HCT116 (cell line): ENCODE data around the gene UQCC5. TPM values are rescaled to one million over a fixed set of nuclear protein-coding genes. Genes with fewer than 3 reads are reported as not detected.

Experiments used
- ATAC-seq: fragments of 200-7000 bp; cut with Tn5 transposase; 2 replicates; pipeline ENCODE4 v1.9.1; 2020; ENCODE audit warnings: mild to moderate bottlenecking, moderate library complexity
- BruUV-seq: library from RNA; stranded (reverse); fragments of 400-500 nt; replicated peaks from 2 replicates; lab custom pipeline; 2021; lab: Mats Ljungman, UMichigan
- CTCF ChIA-PET: fragments of 300-600 bp; sonication (Branson Sonifier 250); formaldehyde crosslinking; loops from one replicate; lab custom pipeline; 2021; ENCODE audit warnings: antibody characterized with exemption; lab: Charles Lee
- POLR2A ChIA-PET: fragments of 300-600, 350-600 bp; sonication (Branson Sonifier 250); formaldehyde crosslinking; loops from one replicate; lab custom pipeline; 2021; ENCODE audit warnings: antibody characterized with exemption; lab: Charles Lee
- RAD21 ChIA-PET, 2 experiments: fragments of 300-600 bp; sonication (Branson Sonifier 250); formaldehyde crosslinking; loops; one replicate each; lab custom pipeline; 2023; ENCODE audit warnings: low total read pairs in 2 of 2; ENCODE audit not compliant: uncharacterized antibody in 2 of 2, unreplicated experiment in 2 of 2, low non-redundant PET in 1 of 2; lab: Charles Lee
- DNase-seq: peaks from one replicate; pipeline ENCODE4 v3.0.0-alpha.2; 2010; ENCODE audit warnings: low read depth, low spot score
- H2AFZ ChIP-seq: fragments of 200-600 bp; shearing (Covaris generic), sonication (generic); 2 replicates; pipeline ENCODE4 v1.6.1; 2017; ENCODE audit warnings: low read depth, mixed run types, mixed read lengths, antibody characterized with exemption, low read length; ENCODE audit not compliant: poor library complexity, severe bottlenecking
- H3K27ac ChIP-seq: 2 replicates; pipeline ENCODE4 v1.5.1; 2012; ENCODE audit warnings: low read depth, low read length
- H3K27me3 ChIP-seq: fragments of 200-600 bp; sonication (generic); 2 replicates; pipeline ENCODE4 v1.6.1; 2016; ENCODE audit warnings: mixed run types, low read length, mixed read lengths; ENCODE audit not compliant: insufficient read depth
- H3K36me3 ChIP-seq, 2 experiments: fragments of 200-500 bp in 1 of 2; fragments of 200-600 bp in 1 of 2; sonication (Bioruptor generic) in 1 of 2; sonication (generic) in 1 of 2; 2 replicates each; pipeline versions ENCODE4 v1.5.1 to v1.6.1; 2014 to 2016; ENCODE audit warnings: low read length in 2 of 2, inconsistent platforms in 1 of 2, mixed read lengths in 1 of 2, mixed run types in 1 of 2; ENCODE audit not compliant: insufficient read depth in 2 of 2, control insufficient read depth in 1 of 2
- H3K4me1 ChIP-seq, 2 experiments: fragments of 200-600 bp in 1 of 2; sonication (generic) in 1 of 2; 2 replicates each; pipeline versions ENCODE4 v1.5.1 to v1.6.1; 2012 to 2017; ENCODE audit warnings: low read length in 2 of 2, inconsistent platforms in 1 of 2, mild to moderate bottlenecking in 1 of 2, mixed read lengths in 1 of 2, mixed run types in 1 of 2, moderate library complexity in 1 of 2; ENCODE audit not compliant: insufficient read depth in 2 of 2, control insufficient read depth in 1 of 2
- H3K4me2 ChIP-seq: fragments of 200-600 bp; sonication (generic); 2 replicates; pipeline ENCODE4 v1.6.1; 2017; ENCODE audit warnings: mixed run types, low read length, mixed read lengths
- H3K4me3 ChIP-seq, 2 experiments: fragments of 200-600 bp in 1 of 2; sonication (generic) in 1 of 2; replicated peaks in 1 of 2; 2 replicates each; pipeline ENCODE4 v1.5.1; 2011 to 2016; ENCODE audit warnings: low read length in 2 of 2, control low read depth in 1 of 2, low read depth in 1 of 2, mild to moderate bottlenecking in 1 of 2, mixed read lengths in 1 of 2, mixed run types in 1 of 2
- H3K79me2 ChIP-seq: fragments of 200-600 bp; sonication (generic); 2 replicates; pipeline ENCODE4 v1.6.1; 2017; ENCODE audit warnings: mild to moderate bottlenecking, mixed run types, low read length, moderate library complexity, mixed read lengths; ENCODE audit not compliant: insufficient read depth
- H3K9ac ChIP-seq: fragments of 200-600 bp; sonication (generic); 2 replicates; pipeline ENCODE4 v1.6.1; 2016; ENCODE audit warnings: low read length, mixed read lengths
- H3K9me2 ChIP-seq: fragments of 200-600 bp; sonication (generic), shearing (Covaris generic); 2 replicates; pipeline ENCODE4 v1.6.1; 2017; ENCODE audit warnings: mixed run types, mild to moderate bottlenecking, moderate library complexity; ENCODE audit not compliant: insufficient read depth
- H3K9me3 ChIP-seq, 2 experiments: fragments of 200-500 bp in 1 of 2; fragments of 200-600 bp in 1 of 2; sonication (Bioruptor generic) in 1 of 2; sonication (generic) in 1 of 2; 2 replicates each; pipeline ENCODE4 v1.6.1; 2014 to 2017; ENCODE audit warnings: low read length in 2 of 2, mixed read lengths in 2 of 2, inconsistent platforms in 1 of 2, low read depth in 1 of 2, mild to moderate bottlenecking in 1 of 2, mixed run types in 1 of 2, moderate library complexity in 1 of 2; ENCODE audit not compliant: control insufficient read depth in 1 of 2, insufficient read depth in 1 of 2
- H4K20me1 ChIP-seq: fragments of 200-600 bp; sonication (generic), shearing (Covaris generic); 2 replicates; pipeline ENCODE4 v1.6.1; 2017; ENCODE audit warnings: mixed run types, mild to moderate bottlenecking, moderate library complexity; ENCODE audit not compliant: insufficient read depth
- CEBPB ChIP-seq: IDR thresholded peaks from 2 replicates; pipeline ENCODE4 v1.6.1; 2012; ENCODE audit warnings: low read depth
- EGR1 ChIP-seq: IDR thresholded peaks from 2 replicates; pipeline ENCODE4 v1.6.1; 2012; ENCODE audit warnings: low read depth
- EZH2 ChIP-seq: fragments of 200-600 bp; sonication (generic); IDR thresholded peaks from 2 replicates; pipeline ENCODE4 v1.6.1; 2017; ENCODE audit warnings: antibody characterized with exemption, mixed run types
- TCF7L2 ChIP-seq: IDR thresholded peaks from 2 replicates; pipeline ENCODE4 v1.7.0; 2011; ENCODE audit warnings: borderline replicate concordance, inconsistent platforms; ENCODE audit not compliant: insufficient read depth, insufficient read length; ENCODE audit errors: extremely low read depth
- intact Hi-C: fragments of 100-400 bp; cut with micrococcal nuclease; formaldehyde crosslinking; loops from 2 replicates; pipeline ENCODE4 v1.10.0; 2022
- total RNA-seq: library from RNA; stranded (reverse); gene quantifications from one replicate; pipeline ENCODE4 v1.2.1, GENCODE V29; 2021; ENCODE audit not compliant: unreplicated experiment
- TF ChIP-seq, protein P1 (sequence below), 3 experiments: fragments of 200-600 bp in 1 of 3; sonication (generic) in 1 of 3; IDR thresholded peaks in 2 of 3; conservative IDR thresholded peaks in 1 of 3; 2 replicates each; pipeline ENCODE4 v1.5.1; 2012 to 2017; ENCODE audit warnings: low read depth in 2 of 3, low read length in 2 of 3, antibody characterized with exemption in 1 of 3, borderline replicate concordance in 1 of 3, control low read depth in 1 of 3, mild to moderate bottlenecking in 1 of 3, mixed read lengths in 1 of 3, mixed run types in 1 of 3, moderate library complexity in 1 of 3; ENCODE audit not compliant: insufficient read depth in 1 of 3

UQCC5 gene
- total RNA-seq, 1 experiment from 2014 or later = 14.1 TPM

DNA sequence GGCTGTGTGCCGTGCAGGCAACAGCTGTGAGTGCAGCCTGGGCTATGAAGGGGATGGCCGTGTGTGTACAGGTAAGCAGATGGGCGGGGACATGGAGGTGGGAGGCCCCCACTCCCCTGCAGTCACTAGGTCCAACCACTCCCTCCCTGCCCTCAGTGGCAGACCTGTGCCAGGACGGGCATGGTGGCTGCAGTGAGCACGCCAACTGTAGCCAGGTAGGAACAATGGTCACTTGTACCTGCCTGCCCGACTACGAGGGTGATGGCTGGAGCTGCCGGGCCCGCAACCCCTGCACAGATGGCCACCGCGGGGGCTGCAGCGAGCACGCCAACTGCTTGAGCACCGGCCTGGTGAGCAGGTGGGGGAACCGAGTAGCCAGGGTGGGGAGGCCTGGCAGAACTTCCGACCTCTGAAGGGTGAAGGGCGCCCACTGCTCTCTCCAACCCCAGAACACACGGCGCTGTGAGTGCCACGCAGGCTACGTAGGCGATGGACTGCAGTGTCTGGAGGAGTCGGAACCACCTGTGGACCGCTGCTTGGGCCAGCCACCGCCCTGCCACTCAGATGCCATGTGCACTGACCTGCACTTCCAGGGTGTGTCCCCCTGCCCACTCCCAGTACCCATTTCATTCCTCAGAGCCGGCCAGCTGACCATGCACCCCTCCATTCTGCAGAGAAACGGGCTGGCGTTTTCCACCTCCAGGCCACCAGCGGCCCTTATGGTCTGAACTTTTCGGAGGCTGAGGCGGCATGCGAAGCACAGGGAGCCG is 14.3 kb upstream of the UQCC5 start:
- H3K9me3 ChIP-seq = no peaks in the 10 kb centered on the region
- no peaks in the 10 kb centered on the region for H3K9me2 ChIP-seq
- H3K79me2 ChIP-seq = no peaks in the 10 kb centered on the region
- H4K20me1 ChIP-seq = no peaks in the 10 kb centered on the region
- no peak overlapping the region for H3K27ac ChIP-seq
- no TSS peak for BruUV-seq
- intact Hi-C loops = no loop called here
- H3K27me3 ChIP-seq = no peaks in the 10 kb centered on the region
- TF ChIP-seq, protein P1, sequence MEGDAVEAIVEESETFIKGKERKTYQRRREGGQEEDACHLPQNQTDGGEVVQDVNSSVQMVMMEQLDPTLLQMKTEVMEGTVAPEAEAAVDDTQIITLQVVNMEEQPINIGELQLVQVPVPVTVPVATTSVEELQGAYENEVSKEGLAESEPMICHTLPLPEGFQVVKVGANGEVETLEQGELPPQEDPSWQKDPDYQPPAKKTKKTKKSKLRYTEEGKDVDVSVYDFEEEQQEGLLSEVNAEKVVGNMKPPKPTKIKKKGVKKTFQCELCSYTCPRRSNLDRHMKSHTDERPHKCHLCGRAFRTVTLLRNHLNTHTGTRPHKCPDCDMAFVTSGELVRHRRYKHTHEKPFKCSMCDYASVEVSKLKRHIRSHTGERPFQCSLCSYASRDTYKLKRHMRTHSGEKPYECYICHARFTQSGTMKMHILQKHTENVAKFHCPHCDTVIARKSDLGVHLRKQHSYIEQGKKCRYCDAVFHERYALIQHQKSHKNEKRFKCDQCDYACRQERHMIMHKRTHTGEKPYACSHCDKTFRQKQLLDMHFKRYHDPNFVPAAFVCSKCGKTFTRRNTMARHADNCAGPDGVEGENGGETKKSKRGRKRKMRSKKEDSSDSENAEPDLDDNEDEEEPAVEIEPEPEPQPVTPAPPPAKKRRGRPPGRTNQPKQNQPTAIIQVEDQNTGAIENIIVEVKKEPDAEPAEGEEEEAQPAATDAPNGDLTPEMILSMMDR (IDR thresholded peaks at IDR 0.05 in 2 of 3, conservative IDR thresholded peaks at IDR 0.05 in 1 of 3; ENCODE audit: borderline replicate concordance in 1 of 3, insufficient read depth in 1 of 3, low read depth in 2 of 3, low read length in 2 of 3) = no peak
- TF ChIP-seq TCF7L2 = no peak
- TF ChIP-seq EGR1 = no peak
- no peak for TF ChIP-seq EZH2
- TF ChIP-seq CEBPB = no peak
- ChIA-PET RAD21 (no interaction called here), CTCF (no interaction called here), POLR2A (no interaction called here)
- no peak overlapping the region for H2AFZ ChIP-seq
- DNase-seq = no peak
- peaks cover 1 to 6% of the 10 kb centered on the region in 2 experiments; a peak in 3 of 4 replicates for H3K36me3 ChIP-seq
- ATAC-seq = no peak
- peaks cover 0 to 3% of the 10 kb centered on the region in 2 experiments; a peak in 1 of 4 replicates for H3K4me1 ChIP-seq
- H3K4me3 ChIP-seq = no peak overlapping the region
- H3K4me2 ChIP-seq = no peak overlapping the region
- no peak overlapping the region for H3K9ac ChIP-seq
